NCI-H2196 (cell line): Measurements from ENCODE around the gene LYPD6.
A peak's percentile ranks its signal among the peaks of the same experiment; 100 is the strongest.
"Not testable (repeated sequence)": the region's sequence is repeated elsewhere in the genome, so short reads cannot be mapped to it uniquely, and the experiment has no call there.

Source experiments
- DNase-seq: peaks from one replicate; lab custom pipeline; 2025; ENCODE audit not compliant: unreplicated experiment; lab: John Stamatoyannopoulos, UW

LYPD6 gene, protein sequence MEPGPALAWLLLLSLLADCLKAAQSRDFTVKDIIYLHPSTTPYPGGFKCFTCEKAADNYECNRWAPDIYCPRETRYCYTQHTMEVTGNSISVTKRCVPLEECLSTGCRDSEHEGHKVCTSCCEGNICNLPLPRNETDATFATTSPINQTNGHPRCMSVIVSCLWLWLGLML

DNA sequence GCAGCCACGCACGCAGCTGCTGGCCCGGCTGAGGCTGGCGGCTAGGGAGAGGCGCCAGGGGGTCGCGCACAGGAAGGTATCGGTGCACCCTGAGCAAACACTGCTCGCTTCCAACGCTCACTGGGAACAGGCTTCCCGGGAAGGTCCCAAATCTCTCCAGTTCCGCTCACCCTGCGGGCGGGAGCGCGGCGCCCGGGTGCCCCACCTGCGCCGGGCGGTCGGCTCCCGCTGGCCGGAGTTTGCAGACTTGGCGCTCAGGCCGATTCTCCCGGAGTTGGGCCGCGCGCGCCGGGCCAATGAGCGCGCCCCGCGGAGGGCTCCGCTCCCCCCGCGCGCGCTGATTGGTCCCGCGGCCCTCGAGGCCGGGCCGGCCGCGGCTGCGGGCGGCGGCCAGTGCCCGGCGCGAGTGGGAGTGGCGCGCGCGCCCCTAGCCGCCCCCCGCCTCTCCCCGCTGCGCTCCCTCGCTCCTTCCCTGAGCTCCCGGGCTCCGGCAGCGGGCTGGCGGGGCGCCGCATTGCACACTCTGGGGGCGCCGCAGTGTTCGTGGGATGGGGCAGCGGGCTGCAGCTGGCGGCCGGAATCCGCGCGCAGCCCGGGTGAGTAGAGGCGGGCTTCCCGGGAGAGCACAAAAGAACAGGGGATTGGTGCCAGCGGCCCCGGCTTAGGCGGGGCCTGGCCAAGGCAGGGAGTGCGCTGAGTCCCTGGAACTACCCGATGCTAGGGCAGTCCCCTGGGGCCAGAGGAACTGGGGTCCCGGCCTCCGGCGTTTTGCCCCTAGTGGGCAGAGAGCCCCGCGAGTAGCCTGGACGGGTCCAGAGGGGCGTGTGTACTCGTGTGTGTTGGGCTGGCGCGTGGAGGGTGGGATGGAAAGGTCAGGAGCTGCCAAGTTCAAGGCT, at the start of gene LYPD6:
Gene LYPD6 (plus strand): TSS at position 461 of the 896 bp plus-strand sequence. CDS start 107,122 bp downstream, outside the sequence.
- peak; percentile 90 for DNase-seq

DNA sequence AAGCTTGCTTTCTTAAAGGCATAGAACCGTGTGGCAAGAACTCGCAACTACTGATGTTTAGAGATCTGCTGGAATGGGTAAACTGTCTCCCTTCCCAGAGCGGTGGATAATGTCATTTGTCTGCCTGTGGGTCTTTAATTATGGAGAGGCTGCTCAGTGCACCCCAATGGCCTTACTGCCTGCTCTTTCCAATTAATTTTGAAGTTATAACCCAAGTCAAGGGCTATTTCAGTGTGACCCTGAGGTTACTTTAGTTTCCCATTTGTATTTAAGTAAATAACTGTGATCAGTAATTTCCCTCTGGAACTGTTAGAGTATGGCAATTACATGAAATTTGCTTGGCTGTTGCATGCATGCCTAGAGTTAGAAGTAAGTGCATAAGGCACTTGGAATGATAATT, 48.9 kb upstream of the LYPD6 start:
- no peak for DNase-seq

DNA sequence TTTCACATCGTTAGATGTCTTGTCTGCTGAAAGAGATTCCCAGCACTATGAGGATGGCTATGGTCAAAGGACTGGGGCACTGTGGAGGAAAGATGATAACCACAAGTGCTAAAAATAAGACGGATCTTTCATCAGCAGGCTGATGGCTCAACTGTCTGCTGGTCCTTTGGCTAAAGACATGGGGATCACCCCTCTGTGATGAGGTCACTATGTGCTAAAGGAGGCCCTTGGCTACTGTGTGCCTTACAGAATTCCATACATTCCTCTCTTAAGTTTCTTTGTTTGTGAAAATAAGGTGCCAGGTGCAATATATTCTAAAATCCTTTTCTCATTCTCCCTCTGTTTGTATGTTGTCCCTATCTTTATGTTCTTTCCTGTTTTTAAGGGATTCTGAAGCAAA, 39.7 kb upstream of the LYPD6 start:
- DNase-seq, result no peak

DNA sequence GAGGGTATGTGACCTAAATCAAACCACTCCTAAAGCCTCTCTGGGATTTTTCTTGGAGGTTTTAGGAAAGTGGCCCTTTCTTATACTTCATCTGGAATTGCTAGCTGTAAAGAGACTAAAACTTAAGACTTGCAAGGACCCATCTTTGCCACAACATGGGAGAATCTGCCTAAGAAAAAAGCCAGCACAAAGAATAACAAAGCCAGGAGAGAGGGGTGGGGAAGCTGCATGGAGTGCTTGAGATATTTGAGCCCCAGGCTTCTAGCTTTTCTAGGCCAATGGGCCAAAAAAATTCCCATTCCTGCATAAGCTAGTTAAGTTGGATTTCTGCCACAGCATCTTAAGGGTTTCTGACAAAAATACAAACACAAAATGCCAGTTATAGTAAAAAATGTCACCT, 38.5 kb upstream of the LYPD6 start:
- no peak for DNase-seq

DNA sequence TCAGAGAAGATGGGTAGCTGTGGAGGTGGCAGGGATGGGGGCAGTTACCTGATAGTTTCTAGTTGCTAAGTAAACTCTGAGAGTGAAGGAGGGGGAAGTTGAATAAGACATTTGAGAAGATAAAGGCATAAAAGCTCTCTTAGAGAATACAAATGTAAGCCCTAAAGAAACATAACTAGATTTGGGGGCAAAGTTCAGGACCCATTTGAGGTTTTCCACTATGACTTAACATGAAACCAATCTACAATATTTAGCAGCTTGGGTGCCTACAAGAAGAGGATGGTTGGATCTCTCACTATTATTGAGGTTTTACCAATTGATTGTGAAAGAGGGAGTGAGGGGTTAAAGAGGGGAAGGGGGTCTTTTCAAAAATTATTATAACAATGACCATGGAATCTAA, 34.4 kb upstream of the LYPD6 start:
- DNase-seq, result no peak

DNA sequence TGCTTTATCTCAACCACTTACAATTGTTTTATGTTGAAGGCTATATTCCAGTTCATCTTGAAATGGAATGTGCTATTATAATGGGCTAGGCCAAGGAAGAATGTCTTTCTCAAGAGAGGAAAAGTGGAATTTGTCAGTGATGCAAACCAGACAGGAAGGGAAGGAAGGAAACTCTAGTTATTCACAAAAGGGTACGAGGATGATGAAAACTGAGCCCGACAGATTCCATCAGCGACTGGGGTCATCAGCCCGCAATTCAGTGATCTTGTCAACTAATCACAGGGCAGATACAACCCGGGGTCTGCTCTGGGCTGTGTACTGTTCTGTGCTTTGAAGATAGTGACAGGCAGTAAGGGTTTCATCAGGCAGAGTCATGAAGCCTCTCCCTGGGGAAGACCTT, 23.4 kb upstream of the LYPD6 start:
- no peak for DNase-seq

DNA sequence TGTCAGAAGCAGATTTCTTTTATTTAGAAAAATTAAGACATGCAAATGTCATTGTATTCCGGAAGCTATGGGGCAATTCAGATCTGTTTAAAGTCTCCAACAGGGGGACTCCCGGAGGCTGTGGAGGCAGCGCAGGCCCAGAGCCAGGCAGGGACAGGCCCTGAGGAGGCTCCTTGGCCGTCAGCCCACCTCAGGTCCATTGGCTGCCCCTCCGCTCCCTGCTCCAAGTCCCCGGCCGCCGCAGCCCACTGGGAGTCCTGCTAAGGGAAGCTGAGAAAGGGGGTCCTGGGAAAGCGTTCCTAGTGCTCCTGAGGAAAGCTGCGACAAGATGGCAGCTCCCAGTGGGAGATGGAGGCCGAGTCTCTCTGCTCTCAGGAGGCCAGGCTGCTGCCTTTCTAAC, 20.0 kb upstream of the LYPD6 start:
- DNase-seq, result no peak

- no peak for DNase-seq
Measured at GRCh38 chr2:149312039-149312438, 18.3 kb upstream of the LYPD6 start.

DNA sequence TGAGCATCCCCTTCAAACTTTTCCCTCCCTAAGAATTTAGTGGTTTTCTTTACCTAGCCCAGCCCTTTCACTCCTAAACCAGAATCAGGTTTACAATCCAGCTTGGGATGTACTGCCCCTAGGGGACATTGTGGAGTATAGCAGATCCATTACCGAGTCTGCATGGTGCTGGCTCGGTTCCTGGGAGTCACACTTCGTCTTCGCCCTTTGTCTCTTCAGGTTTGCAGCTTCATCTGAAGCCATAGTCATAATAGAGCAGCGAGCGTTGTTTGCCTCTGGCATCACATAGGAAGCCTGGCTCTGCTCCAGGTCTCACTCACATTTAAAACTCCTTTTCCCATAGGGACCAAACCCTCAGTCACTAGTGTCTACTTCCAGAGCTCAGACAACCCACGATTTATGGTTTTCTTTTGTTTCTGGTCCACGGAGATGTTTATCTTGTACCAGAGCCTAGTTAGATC, 16.8 kb upstream of the LYPD6 start:
- DNase-seq, result peak; percentile 72

DNA sequence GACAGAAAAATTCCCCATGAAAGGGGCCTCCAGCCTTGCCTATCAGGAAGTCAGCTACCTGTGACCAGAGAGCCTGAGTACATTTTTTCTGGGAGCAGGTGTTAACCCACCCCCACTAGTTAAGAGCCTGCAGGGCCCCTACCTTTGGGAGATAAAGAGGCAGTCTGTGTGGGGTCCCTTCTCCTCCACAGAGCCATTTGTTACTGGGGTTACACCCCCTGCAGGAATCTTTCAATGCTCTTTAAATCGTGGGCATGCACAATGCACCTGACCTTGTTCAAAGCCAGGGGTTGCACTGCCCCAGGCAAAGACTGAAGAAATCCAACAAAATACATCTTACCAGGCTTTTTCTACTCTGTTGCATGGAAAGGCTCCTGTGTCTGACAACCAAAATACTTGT, 15.7 kb upstream of the LYPD6 start:
- DNase-seq, result no peak

DNA sequence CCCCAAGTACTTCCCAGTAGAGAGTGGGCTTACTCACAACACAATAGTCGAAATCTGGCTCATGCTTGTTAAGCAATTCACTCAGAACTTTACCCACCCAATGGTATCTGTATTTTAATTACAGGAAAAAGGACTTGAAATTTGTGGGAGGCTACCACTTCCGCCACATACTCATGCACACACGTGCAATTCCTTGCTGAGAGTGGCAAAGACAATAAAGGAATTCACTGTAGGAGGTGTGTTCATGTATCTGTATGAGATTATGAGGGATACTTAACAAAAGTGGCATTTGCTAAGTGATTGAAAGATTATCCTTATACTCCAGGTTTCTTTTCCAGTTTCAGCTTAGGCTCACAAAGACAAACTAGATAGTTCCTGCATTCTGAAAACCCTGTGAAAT, 14.9 kb upstream of the LYPD6 start:
- DNase-seq, result no peak

- not testable (repeated sequence) for DNase-seq
Measured at GRCh38 chr2:149318566-149318965, 11.8 kb upstream of the LYPD6 start.

- DNase-seq, result no peak
Measured at GRCh38 chr2:149320362-149320761, 10.0 kb upstream of the LYPD6 start.

- DNase-seq, result no peak
Measured at GRCh38 chr2:149329068-149329467, 1.3 kb upstream of the LYPD6 start.

DNA sequence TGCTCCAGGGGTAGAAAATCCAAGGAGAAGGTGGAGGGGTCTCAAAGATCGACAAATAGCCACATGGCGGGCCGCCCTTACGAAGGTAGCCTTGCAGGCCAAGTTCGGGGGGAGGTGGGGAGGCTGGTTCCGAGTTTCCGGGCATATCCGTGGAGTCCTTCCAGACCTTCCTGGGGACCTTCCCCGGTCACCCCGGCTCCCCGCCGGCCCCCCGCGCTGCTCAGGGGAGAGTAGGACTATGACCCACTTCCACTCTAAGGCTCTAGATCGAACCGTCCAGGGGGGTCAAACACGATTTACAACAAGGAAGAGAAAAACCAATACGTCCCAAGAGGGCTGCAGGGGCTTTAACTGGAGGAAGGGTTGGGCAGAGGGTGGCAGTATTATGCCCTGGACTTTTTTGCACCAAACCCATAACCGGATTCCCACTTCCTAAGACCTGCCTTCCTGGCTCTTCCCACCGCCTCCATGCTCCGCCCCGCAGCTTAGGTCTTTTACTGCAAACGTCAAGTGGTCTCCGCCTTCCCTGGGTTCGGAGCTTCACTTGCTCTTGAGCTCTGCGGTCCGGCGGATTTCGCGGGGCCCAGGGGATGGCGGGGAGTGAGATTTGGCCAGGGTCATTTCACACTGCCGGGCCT, 779 bp upstream of the LYPD6 start:
- DNase-seq, result peak; percentile 71

GRCh38 chr2:149331023-149331400, 625 bp downstream of the LYPD6 start:
- DNase-seq, result no peak

DNA sequence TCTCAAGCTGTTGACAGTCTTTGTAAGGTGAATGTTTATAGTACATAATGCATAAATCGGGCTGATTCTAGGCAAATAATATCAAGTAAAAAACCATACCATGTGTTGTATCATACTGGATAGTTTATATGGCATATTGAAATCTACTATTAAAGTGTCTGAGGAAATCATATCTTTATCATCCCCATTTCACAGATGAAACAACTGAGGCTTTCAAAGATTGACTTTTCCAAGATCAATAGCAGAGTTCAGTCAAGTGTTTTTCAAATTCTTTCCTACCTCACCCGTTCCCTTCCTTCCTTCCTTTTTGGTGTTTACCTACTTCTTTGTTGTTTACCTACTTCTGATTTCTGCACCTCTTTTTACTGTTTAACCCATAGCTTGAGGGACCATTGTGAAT, 2.0 kb downstream of the LYPD6 start:
- DNase-seq, result no peak

GRCh38 chr2:149333636-149334035, 3.2 kb downstream of the LYPD6 start:
- no peak for DNase-seq

DNA sequence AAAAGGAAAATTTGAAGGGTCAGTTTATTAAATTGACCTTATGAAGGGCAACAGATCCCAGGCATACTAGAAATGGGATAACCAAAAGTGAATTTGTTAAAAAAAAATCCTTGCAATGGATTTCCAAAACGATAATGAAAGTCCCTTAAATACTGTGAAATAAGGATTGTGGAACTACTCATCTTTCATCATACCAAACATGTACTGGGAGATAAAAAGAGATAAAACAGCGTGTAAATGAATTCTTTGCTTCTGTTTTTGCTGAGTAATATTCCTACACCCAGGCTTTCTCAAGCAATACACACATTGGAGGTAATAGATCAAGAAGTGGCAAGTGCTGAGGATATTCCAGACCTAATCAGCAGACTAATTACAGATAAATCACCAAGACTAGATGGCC, 3.8 kb downstream of the LYPD6 start:
- no peak for DNase-seq

- DNase-seq, result no peak
Measured at GRCh38 chr2:149339324-149339723, 8.9 kb downstream of the LYPD6 start.

DNA sequence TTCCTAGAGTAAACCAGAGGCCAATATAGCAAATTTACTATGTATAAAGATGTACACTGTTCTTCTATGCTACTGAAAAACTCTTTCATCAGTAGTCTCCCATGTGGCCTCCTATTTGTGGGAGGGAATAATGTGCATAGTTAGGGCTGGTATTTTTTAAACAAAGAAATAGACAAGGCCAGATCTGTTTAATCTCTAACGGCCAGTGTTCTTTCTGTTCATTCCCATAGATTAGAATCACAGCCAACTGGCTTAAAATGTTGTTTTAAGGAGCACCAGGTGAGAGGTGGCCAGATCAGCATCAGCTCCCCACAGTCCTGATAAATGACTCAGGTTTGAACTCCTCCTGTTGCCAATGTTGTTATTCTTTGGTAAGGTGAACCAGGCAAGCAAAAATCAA, 12.1 kb downstream of the LYPD6 start:
- DNase-seq, result no peak

- DNase-seq, result no peak
Measured at GRCh38 chr2:149344105-149344504, 13.7 kb downstream of the LYPD6 start.
